ENCODE results near the gene CD3G.
"Not testable (repeated sequence)": the region's sequence is repeated elsewhere in the genome, so short reads cannot be mapped to it uniquely, and the experiment has no call there.

GRCh38 chr11:118308995-118309528 lies 35.1 kb upstream of the CD3G start:
- not testable (repeated sequence) for TF ChIP-seq CTCF, POLR2A (IDR thresholded peaks at IDR 0.05)
